ENCODE data around the gene EHD3. TPM values are rescaled to one million over a fixed set of nuclear protein-coding genes. Genes with fewer than 3 reads are reported as not detected.

EHD3 gene
- total and polyA plus RNA-seq, 2 of the 8 experiments (the other 6 are each of a cell fraction or from before 2014, with no cell fraction given) = 9.3 to 12.0 TPM

- no peaks in the 10 kb centered on the region for H3K9me3 ChIP-seq (ENCODE audit: insufficient read depth in 2 of 2, low read depth in 1 of 2, low read length in 1 of 2)
- H3K23ac ChIP-seq (ENCODE audit: insufficient read length) = no peak overlapping the region
- no peak overlapping the region for H2BK15ac ChIP-seq (ENCODE audit: low read length)
- H3K79me1 ChIP-seq (ENCODE audit: low read depth, low read length) = no peaks in the 10 kb centered on the region
- no peak overlapping the region for H2AFZ ChIP-seq (ENCODE audit: low read length)
- H3K79me2 ChIP-seq (ENCODE audit: control insufficient read depth in 1 of 2, insufficient read depth in 2 of 2, low read length in 2 of 2) = no peaks in the 10 kb centered on the region
- H4K20me1 ChIP-seq (replicated peaks in 1 of 2; ENCODE audit: control insufficient read depth in 1 of 2, insufficient read depth in 2 of 2, low read length in 2 of 2) = no peaks in the 10 kb centered on the region
- no peak overlapping the region for H2BK20ac ChIP-seq (ENCODE audit: low read length)
- CTCF ChIA-PET (ENCODE audit: partially characterized antibody) = interaction anchor here (0.6 to 1.6 kb wide), 6 partner anchors 10 to 868 kb away, joined by 3 to 5 read pairs (median 3); no protein-coding TSS in a partner anchor
- FAIRE-seq (no peak), DNase-seq (ENCODE audit: low read depth in 1 of 2, low spot score in 2 of 2) (no peak)
- H3K9ac ChIP-seq (replicated peaks in 1 of 4; ENCODE audit: extremely low read depth in 1 of 4, low read depth in 3 of 4, low read length in 3 of 4) = no peak overlapping the region
- H3K36me3 ChIP-seq (ENCODE audit: control insufficient read depth in 2 of 4, insufficient read depth in 4 of 4, low read length in 3 of 4) = no peaks in the 10 kb centered on the region
- H3K18ac ChIP-seq (ENCODE audit: extremely low read depth, low read length) = no peak overlapping the region
- no peak overlapping the region for H4K91ac ChIP-seq (replicated peaks; ENCODE audit: insufficient read length, low read length)
- no peak overlapping the region for H2BK12ac ChIP-seq (ENCODE audit: low read depth, low read length)
- no peak overlapping the region for H3K4me3 ChIP-seq (ENCODE audit: extremely low read depth in 1 of 4, insufficient read depth in 2 of 4, low read depth in 3 of 4, low read length in 4 of 4)
- H2BK5ac ChIP-seq (ENCODE audit: low read depth, low read length) = no peak overlapping the region
- no peaks in the 10 kb centered on the region; the same call in 1 of the 2 replicates for H3K23me2 ChIP-seq (ENCODE audit: low read depth, low read length)
- no peaks in the 10 kb centered on the region for H3K27me3 ChIP-seq (replicated peaks in 1 of 4; ENCODE audit: control insufficient read depth in 3 of 4, extremely low read depth in 1 of 4, insufficient read depth in 3 of 4, low read length in 3 of 4)
- no peak overlapping the region for H4K5ac ChIP-seq (ENCODE audit: insufficient read length, low read depth, low read length)
- TF ChIP-seq NRF1 (IDR thresholded peaks at IDR 0.05; ENCODE audit: low read depth, low read length) (no peak), POU5F1 (IDR thresholded peaks at IDR 0.05; ENCODE audit: low read depth, low read length) (no peak), CHD1 (IDR thresholded peaks at IDR 0.05; ENCODE audit: low read depth, low read length) (no peak), POLR2AphosphoS5 (IDR thresholded peaks at IDR 0.05; ENCODE audit: low read depth, low read length) (no peak), RXRA (IDR thresholded peaks at IDR 0.05; ENCODE audit: insufficient read depth, low read depth, low read length) (no peak), CBX5 (IDR thresholded peaks at IDR 0.05; ENCODE audit: low read depth, low read length) (no peak), ZNF274 (IDR thresholded peaks at IDR 0.05; ENCODE audit: borderline replicate concordance, extremely low read depth, low read length) (no peak), EGR1 (IDR thresholded peaks at IDR 0.05; ENCODE audit: borderline replicate concordance, low read depth, low read length) (no peak)
- TF ChIP-seq, protein P1, sequence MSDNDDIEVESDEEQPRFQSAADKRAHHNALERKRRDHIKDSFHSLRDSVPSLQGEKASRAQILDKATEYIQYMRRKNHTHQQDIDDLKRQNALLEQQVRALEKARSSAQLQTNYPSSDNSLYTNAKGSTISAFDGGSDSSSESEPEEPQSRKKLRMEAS (IDR thresholded peaks at IDR 0.05) = no peak
- POLR2A ChIA-PET (ENCODE audit: partially characterized antibody) = no interaction called here
- H4K8ac ChIP-seq (ENCODE audit: extremely low read depth, insufficient read depth, low read length) = no peak overlapping the region
- no peak overlapping the region for H3K27ac ChIP-seq (ENCODE audit: low read depth, low read length)
- no peak overlapping the region for H3K56ac ChIP-seq (replicated peaks; ENCODE audit: insufficient read length, low read depth, low read length)
- H3K4ac ChIP-seq (replicated peaks; ENCODE audit: insufficient read length, low read depth, low read length) = no peak overlapping the region
- no peak overlapping the region for H3K14ac ChIP-seq (ENCODE audit: insufficient read length)
- no peak overlapping the region for H3K4me2 ChIP-seq (ENCODE audit: insufficient read depth in 1 of 2, low read depth in 2 of 2, low read length in 2 of 2)
- 93% methylated on average over 4 of the region's 4 CpGs; no CpG with 5 or more reads in 1 of the 2 experiments for WGBS, 2 experiments (ENCODE audit: extremely low coverage in 1 of 2, insufficient coverage in 1 of 2, insufficient read length in 1 of 2, insufficient replicate concordance in 2 of 2, low coverage in 1 of 2, low lambda C conversion rate in 2 of 2, missing lambda C conversion rate in 1 of 2)
- no peak overlapping the region for H2AK5ac ChIP-seq (ENCODE audit: low read depth, low read length)
- H3K4me1 ChIP-seq (replicated peaks in 1 of 4; ENCODE audit: control insufficient read depth in 3 of 4, insufficient read depth in 4 of 4, low read length in 3 of 4) = no peaks in the 10 kb centered on the region; a peak in 1 of 7 replicates
- no peak overlapping the region for H2BK120ac ChIP-seq (replicated peaks; ENCODE audit: low read depth, low read length)
Measured at GRCh38 chr2:31277621-31278020, 43.7 kb downstream of the EHD3 start.

Data from H1 (cell line).